GM12878 (cell line): ENCODE results near the gene TCOF1. TPM values are rescaled to one million over a fixed set of nuclear protein-coding genes. Genes with fewer than 3 reads are reported as not detected.

Experiments used
- ATAC-seq: fragments of 200-7000 bp; cut with Tn5 transposase; 3 replicates; pipeline ENCODE4 v1.9.1; 2020; ENCODE audit warnings: mild to moderate bottlenecking, moderate library complexity
- BruUV-seq: library from RNA; stranded (reverse); fragments of 400-500 nt; replicated peaks from 2 replicates; lab custom pipeline; 2021; lab: Mats Ljungman, UMichigan
- CTCF ChIA-PET: fragments of 300-600 bp; sonication (Branson Sonifier 250); formaldehyde crosslinking; extraction: SDS; loops from one replicate; lab custom pipeline; 2021; ENCODE audit warnings: inconsistent platforms; lab: Yijun Ruan, JAX
- POLR2A ChIA-PET: fragments of 350-600 bp; formaldehyde crosslinking; extraction: SDS; loops from one replicate; lab custom pipeline; 2021; ENCODE audit warnings: inconsistent platforms; lab: Charles Lee
- RAD21 ChIA-PET: fragments of 300-600 bp; sonication (Branson Sonifier 250); formaldehyde crosslinking; loops from one replicate; lab custom pipeline; 2023; ENCODE audit warnings: antibody characterized with exemption; ENCODE audit not compliant: unreplicated experiment; lab: Charles Lee
- SMC1A ChIA-PET: fragments of 300-600 bp; sonication (Branson Sonifier 250); formaldehyde crosslinking; loops from one replicate; lab custom pipeline; 2023; ENCODE audit not compliant: unreplicated experiment, uncharacterized antibody; lab: Charles Lee
- DNase-seq: peaks from one replicate; pipeline ENCODE4 v3.0.0-alpha.2; 2011; ENCODE audit warnings: low read depth, low spot score
- FAIRE-seq: peaks from 3 replicates; lab custom pipeline; 2011; peaks lifted over from hg19 to GRCh38; lab: Jason Lieb, UNC
- H2AFZ ChIP-seq: 2 replicates; pipeline ENCODE4 v1.6.0; 2011; ENCODE audit warnings: low read depth, low read length, control low read depth; ENCODE audit not compliant: control insufficient read depth
- H3K27ac ChIP-seq: 2 replicates; pipeline ENCODE4 v1.5.1; 2011; ENCODE audit warnings: control low read depth; ENCODE audit not compliant: control insufficient read depth, insufficient read depth
- H3K27me3 ChIP-seq, 2 experiments: replicated peaks in 1 of 2; 2 replicates each; pipeline versions ENCODE4 v1.6.0 to v1.6.1; 2011; ENCODE audit warnings: low read length in 1 of 2; ENCODE audit not compliant: control insufficient read depth in 2 of 2, insufficient read depth in 2 of 2
- H3K36me3 ChIP-seq, 2 experiments: 2 replicates each; pipeline ENCODE4 v1.5.1; 2011; ENCODE audit warnings: low read length in 1 of 2; ENCODE audit not compliant: control insufficient read depth in 2 of 2, insufficient read depth in 2 of 2
- H3K4me1 ChIP-seq: 2 replicates; pipeline ENCODE4 v1.6.1; 2011; ENCODE audit warnings: mild to moderate bottlenecking, low read length, moderate library complexity, mixed read lengths; ENCODE audit not compliant: control insufficient read depth, insufficient read depth
- H3K4me2 ChIP-seq: 2 replicates; pipeline ENCODE4 v1.6.0; 2011; ENCODE audit warnings: control low read depth; ENCODE audit not compliant: control insufficient read depth, insufficient read depth
- H3K4me3 ChIP-seq: fragments of 200-600 bp; sonication (generic); 2 replicates; pipeline ENCODE4 v1.5.1; 2016
- H3K79me2 ChIP-seq: 2 replicates; pipeline ENCODE4 v1.6.0; 2011; ENCODE audit warnings: low read length; ENCODE audit not compliant: control insufficient read depth, insufficient read depth
- H3K9ac ChIP-seq: 2 replicates; pipeline ENCODE4 v1.8.0; 2011; ENCODE audit warnings: low read length, control low read depth, mixed read lengths; ENCODE audit not compliant: control insufficient read depth, insufficient read depth
- H3K9me3 ChIP-seq: replicated peaks from 3 replicates; pipeline ENCODE4 v1.5.1; 2011; ENCODE audit warnings: mild to moderate bottlenecking, low read length; ENCODE audit not compliant: control insufficient read depth, insufficient read depth
- H4K20me1 ChIP-seq: 2 replicates; pipeline ENCODE4 v1.6.0; 2011; ENCODE audit not compliant: control insufficient read depth, insufficient read depth
- ASH2L ChIP-seq: fragments of 300-600, 200-600 bp; sonication (generic); IDR thresholded peaks from 2 replicates; pipeline ENCODE4 v1.6.1; 2017; ENCODE audit warnings: low read depth, mild to moderate bottlenecking, borderline replicate concordance
- BCL11A ChIP-seq: IDR thresholded peaks from 2 replicates; pipeline ENCODE4 v1.6.1; 2011; ENCODE audit warnings: low read depth, low read length
- CEBPB ChIP-seq, 2 experiments: fragments of 150-350 bp in 1 of 2; IDR thresholded peaks; 2 replicates each; pipeline ENCODE4 v1.6.1; 2012 to 2014; ENCODE audit warnings: low read depth in 2 of 2, low read length in 2 of 2, borderline replicate concordance in 1 of 2, inconsistent platforms in 1 of 2
- DPF2 ChIP-seq: fragments of 450-650 bp; IDR thresholded peaks from 2 replicates; pipeline ENCODE4 v1.6.1; 2017; ENCODE audit warnings: mild to moderate bottlenecking
- JUND ChIP-seq: IDR thresholded peaks from 2 replicates; pipeline ENCODE4 v1.6.1; 2012; ENCODE audit warnings: low read depth, mild to moderate bottlenecking, low read length, improper control_type of control experiment, moderate library complexity
- KDM1A ChIP-seq: fragments of 200-600 bp; sonication (generic); IDR thresholded peaks from 2 replicates; pipeline ENCODE4 v1.6.1; 2016; ENCODE audit warnings: borderline replicate concordance
- NFIC ChIP-seq: IDR thresholded peaks from 2 replicates; pipeline ENCODE4 v1.6.1; 2012; ENCODE audit warnings: low read depth, mild to moderate bottlenecking, inconsistent platforms, low read length, moderate library complexity
- PAX8 ChIP-seq: fragments of 450-650 bp; IDR thresholded peaks from 2 replicates; pipeline ENCODE4 v1.6.1; 2017; ENCODE audit warnings: mild to moderate bottlenecking, moderate library complexity
- PKNOX1 ChIP-seq: fragments of 450-650 bp; IDR thresholded peaks from 2 replicates; pipeline ENCODE4 v1.6.1; 2016; ENCODE audit warnings: mild to moderate bottlenecking
- PML ChIP-seq: IDR thresholded peaks from 2 replicates; pipeline ENCODE4 v1.6.1; 2012; ENCODE audit warnings: low read length, inconsistent platforms
- SMAD5 ChIP-seq: IDR thresholded peaks from 2 replicates; pipeline ENCODE4 v1.6.1; 2016; ENCODE audit warnings: antibody characterized with exemption, low read depth
- SMC3 ChIP-seq: IDR thresholded peaks from 2 replicates; pipeline ENCODE4 v1.6.1; 2011; ENCODE audit warnings: low read length, improper control_type of control experiment, borderline replicate concordance
- SREBF2 ChIP-seq: IDR thresholded peaks from 2 replicates; pipeline ENCODE4 v1.6.1; 2012; ENCODE audit warnings: mild to moderate bottlenecking, low read length
- SUZ12 ChIP-seq: fragments of 200-600 bp; sonication (generic); IDR thresholded peaks from one replicate; pipeline ENCODE4 v1.6.1; 2018; ENCODE audit warnings: antibody characterized with exemption, mild to moderate bottlenecking; ENCODE audit not compliant: unreplicated experiment
- TARDBP ChIP-seq: IDR thresholded peaks from 2 replicates; pipeline ENCODE4 v1.6.1; 2016; ENCODE audit warnings: borderline replicate concordance
- TBL1XR1 ChIP-seq: IDR thresholded peaks from 2 replicates; pipeline ENCODE4 v1.6.1; 2012; ENCODE audit warnings: low read depth, low read length, improper control_type of control experiment
- USF1 ChIP-seq: IDR thresholded peaks from 2 replicates; pipeline ENCODE4 v1.6.1; 2011; ENCODE audit warnings: borderline replicate concordance, low read depth, mild to moderate bottlenecking, moderate library complexity, mixed read lengths, low read length; ENCODE audit not compliant: insufficient read depth; ENCODE audit errors: extremely low read length
- ZNF687 ChIP-seq: fragments of 450-650 bp; IDR thresholded peaks from 2 replicates; pipeline ENCODE4 v1.6.1; 2017; ENCODE audit warnings: mild to moderate bottlenecking, moderate library complexity
- ZSCAN29 ChIP-seq: fragments of 450-650 bp; IDR thresholded peaks from 2 replicates; pipeline ENCODE4 v1.6.1; 2017; ENCODE audit warnings: mild to moderate bottlenecking, moderate library complexity
- WGBS: methylation state at CpG from one replicate; pipeline ENCODE4 v1.1.6; 2016; ENCODE audit warnings: low lambda C conversion rate; ENCODE audit not compliant: insufficient replicate concordance, insufficient coverage; ENCODE audit errors: missing lambda C conversion rate; 5-methylcytosine and 5-hydroxymethylcytosine counted together
- in situ Hi-C: fragments of 300-500 bp; cut with MboI; formaldehyde crosslinking; loops from 9 replicates; pipeline ENCODE4 v1.14.3; 2018; ENCODE audit warnings: mixed read lengths
- intact Hi-C: fragments of 100-400 bp; cut with micrococcal nuclease; formaldehyde crosslinking; loops from one replicate; pipeline ENCODE4 v1.14.2; 2022; ENCODE audit not compliant: unreplicated experiment
- polyA plus RNA-seq, 11 experiments: library from polyadenylated mRNA; depleted of rRNA in 4 of 11; unstranded in 6 of 11; stranded (reverse) in 5 of 11; fragments of >200 nt; fragmentation: Nextera tagmentation in 4 of 11; fragmentation: Illumina TruSeq in 1 of 11; extraction: Ambion mirVana in 4 of 11; extraction: Trizol in 1 of 11; gene quantifications; 1 replicate in 1 of 11; 2 replicates in 10 of 11; pipeline versions ENCODE4 v1.2.1 to v1.2.3, GENCODE V29; 2011 to 2016; ENCODE audit warnings: inconsistent platforms in 2 of 11, missing spikeins in 2 of 11, low read depth in 1 of 11
- total RNA-seq, 4 experiments: library from RNA; depleted of rRNA in 3 of 4; stranded (reverse); fragments of >200 nt in 3 of 4; fragmentation: Illumina TruSeq in 1 of 4; extraction: Trizol in 1 of 4; gene quantifications; 2 replicates each; pipeline versions ENCODE4 v1.2.1 to v1.2.3, GENCODE V29; 2013 to 2021

TCOF1 gene
- total and polyA plus RNA-seq, 10 of the 15 experiments (the other 5 are each of a cell fraction or from before 2014, with no cell fraction given) = 8.7 to 83.9 (median 38.9) TPM

- TF ChIP-seq USF1 (no peak), DPF2 (no peak)
Observed at GRCh38 chr5:150372639-150373038, 15.1 kb downstream of the TCOF1 start (continued).

GRCh38 chr5:150374651-150375050 lies 17.2 kb downstream of the TCOF1 start:
- no peaks in the 10 kb centered on the region for H3K4me1 ChIP-seq
- no peaks in the 10 kb centered on the region for H3K9me3 ChIP-seq
- H4K20me1 ChIP-seq = no peaks in the 10 kb centered on the region
- WGBS = 94% methylated on average over 10 of the region's 11 CpGs
- H3K79me2 ChIP-seq = no peaks in the 10 kb centered on the region
- no peak overlapping the region for H3K27ac ChIP-seq
- intact Hi-C loops (no loop called here), in situ Hi-C loops (no loop called here)
- FAIRE-seq (no peak), ATAC-seq (no peak), DNase-seq (no peak)
- peaks cover 47 to 67% of the 10 kb centered on the region in 2 experiments for H3K36me3 ChIP-seq
- no peak overlapping the region for H3K4me3 ChIP-seq
- no peak overlapping the region for H3K4me2 ChIP-seq
- TF ChIP-seq CEBPB (IDR thresholded peaks at IDR 0.05; ENCODE audit: borderline replicate concordance in 1 of 2, low read depth in 2 of 2, low read length in 2 of 2) (no peak), SMAD5 (no peak), NFIC (no peak), PAX8 (no peak), BCL11A (no peak), KDM1A (no peak), JUND (no peak), SREBF2 (no peak), SMC3 (no peak), TBL1XR1 (no peak), PKNOX1 (no peak), PML (no peak), ASH2L (no peak), ZNF687 (no peak), ZSCAN29 (no peak), SUZ12 (no peak), TARDBP (no peak)
- no peak overlapping the region for H3K9ac ChIP-seq
- SMC1A ChIA-PET = no interaction called here
- POLR2A ChIA-PET = no interaction called here
- no TSS peak for BruUV-seq
- H2AFZ ChIP-seq = no peak overlapping the region
- CTCF ChIA-PET = no interaction called here
- H3K27me3 ChIP-seq = no peaks in the 10 kb centered on the region
- RAD21 ChIA-PET = no interaction called here
